H9 (cell line): ENCODE measurements around the gene HERC3. TPM values are rescaled to one million over a fixed set of nuclear protein-coding genes. Genes with fewer than 3 reads are reported as not detected.

ENCODE experiments used
- DNase-seq: peaks from one replicate; pipeline ENCODE4 v3.0.0-alpha.2; 2017
- H2AFZ ChIP-seq: one replicate; pipeline ENCODE4 v1.6.1; 2013; ENCODE audit warnings: mild to moderate bottlenecking, low read length, control low read depth, moderate library complexity
- H2AK5ac ChIP-seq: 2 replicates; pipeline ENCODE4 v1.6.1; 2013; ENCODE audit warnings: low read length, control low read depth, mixed read lengths; ENCODE audit not compliant: insufficient read length
- H2BK120ac ChIP-seq: one replicate; pipeline ENCODE4 v1.6.1; 2013; ENCODE audit warnings: low read depth, mild to moderate bottlenecking, low read length, control low read depth, inconsistent platforms; ENCODE audit not compliant: poor library complexity, severe bottlenecking
- H2BK12ac ChIP-seq: 2 replicates; pipeline ENCODE4 v1.6.1; 2013; ENCODE audit warnings: low read length, control low read depth, mixed read lengths, low read depth; ENCODE audit not compliant: insufficient read length
- H2BK15ac ChIP-seq: 2 replicates; pipeline ENCODE4 v1.6.1; 2013; ENCODE audit warnings: low read depth, low read length, control low read depth
- H2BK20ac ChIP-seq: one replicate; pipeline ENCODE4 v1.6.1; 2013; ENCODE audit warnings: low read depth, mild to moderate bottlenecking, low read length, control low read depth, inconsistent platforms; ENCODE audit not compliant: poor library complexity, severe bottlenecking
- H2BK5ac ChIP-seq: 2 replicates; pipeline ENCODE4 v1.6.1; 2013; ENCODE audit warnings: low read length, control low read depth, mixed read lengths; ENCODE audit not compliant: insufficient read length
- H3K14ac ChIP-seq: 2 replicates; pipeline ENCODE4 v1.6.1; 2013; ENCODE audit warnings: low read length, control low read depth; ENCODE audit not compliant: insufficient read depth
- H3K18ac ChIP-seq: 2 replicates; pipeline ENCODE4 v1.6.1; 2013; ENCODE audit warnings: low read depth, mild to moderate bottlenecking, mixed read lengths, low read length, control low read depth; ENCODE audit not compliant: insufficient read length
- H3K23ac ChIP-seq: 2 replicates; pipeline ENCODE4 v1.6.1; 2013; ENCODE audit warnings: low read length, control low read depth, mixed read lengths, low read depth; ENCODE audit not compliant: insufficient read length
- H3K23me2 ChIP-seq: 2 replicates; pipeline ENCODE4 v1.6.1; 2013; ENCODE audit warnings: low read depth, mild to moderate bottlenecking, mixed read lengths, low read length, control low read depth; ENCODE audit not compliant: insufficient read length, poor library complexity, severe bottlenecking
- H3K27ac ChIP-seq: 2 replicates; pipeline ENCODE4 v1.5.1; 2013; ENCODE audit warnings: low read length, control low read depth, mixed read lengths, low read depth; ENCODE audit not compliant: insufficient read length
- H3K27me3 ChIP-seq: 2 replicates; pipeline ENCODE4 v1.6.1; 2013; ENCODE audit warnings: low read length, control low read depth, inconsistent platforms; ENCODE audit not compliant: insufficient read depth
- H3K4ac ChIP-seq: 2 replicates; pipeline ENCODE4 v1.6.1; 2013; ENCODE audit warnings: low read depth, mild to moderate bottlenecking, control low read depth, inconsistent platforms, low read length, moderate library complexity
- H3K4me1 ChIP-seq: 2 replicates; pipeline ENCODE4 v1.6.1; 2013; ENCODE audit warnings: low read length, control low read depth, inconsistent platforms; ENCODE audit not compliant: insufficient read depth
- H3K4me2 ChIP-seq: 2 replicates; pipeline ENCODE4 v1.6.1; 2013; ENCODE audit warnings: low read length, control low read depth, mixed read lengths; ENCODE audit not compliant: insufficient read length, insufficient read depth
- H3K56ac ChIP-seq: 2 replicates; pipeline ENCODE4 v1.6.1; 2013; ENCODE audit warnings: low read depth, mild to moderate bottlenecking, mixed read lengths, low read length, control low read depth; ENCODE audit not compliant: insufficient read length
- H3K79me1 ChIP-seq: 2 replicates; pipeline ENCODE4 v1.6.1; 2013; ENCODE audit warnings: low read depth, mild to moderate bottlenecking, moderate library complexity, low read length, control low read depth, inconsistent platforms; ENCODE audit not compliant: insufficient read depth, poor library complexity, severe bottlenecking
- H3K79me2 ChIP-seq: 2 replicates; pipeline ENCODE4 v1.6.1; 2013; ENCODE audit warnings: low read length, control low read depth, inconsistent platforms; ENCODE audit not compliant: insufficient read depth
- H3K9ac ChIP-seq: 2 replicates; pipeline ENCODE4 v1.6.1; 2013; ENCODE audit warnings: low read length, control low read depth, mixed read lengths; ENCODE audit not compliant: insufficient read length; ENCODE audit errors: extremely low read depth
- H3K9me3 ChIP-seq: one replicate; pipeline ENCODE4 v1.6.1; 2013; ENCODE audit warnings: low read depth, low read length, inconsistent platforms; ENCODE audit not compliant: control insufficient read depth
- H3T11ph ChIP-seq: one replicate; pipeline ENCODE4 v1.6.1; 2013; ENCODE audit warnings: mild to moderate bottlenecking, low read length, control low read depth, inconsistent platforms
- H4K20me1 ChIP-seq: one replicate; pipeline ENCODE4 v1.6.1; 2013; ENCODE audit not compliant: control insufficient read depth, insufficient read length, insufficient read depth
- H4K5ac ChIP-seq: 2 replicates; pipeline ENCODE4 v1.6.1; 2013; ENCODE audit warnings: low read depth, mild to moderate bottlenecking, mixed read lengths, low read length, control low read depth; ENCODE audit not compliant: insufficient read length
- H4K8ac ChIP-seq: replicated peaks from 2 replicates; pipeline ENCODE4 v1.6.1; 2013; ENCODE audit warnings: low read length, control low read depth, mixed read lengths, low read depth; ENCODE audit not compliant: insufficient read length
- H4K91ac ChIP-seq: 2 replicates; pipeline ENCODE4 v1.6.1; 2013; ENCODE audit warnings: low read depth, mild to moderate bottlenecking, moderate library complexity, mixed read lengths, low read length, control low read depth; ENCODE audit not compliant: insufficient read length
- H3K27ac Mint-ChIP-seq, 3 experiments: 2 replicates in 2 of 3; 3 replicates in 1 of 3; pipeline ENCODE4 v1.8.0; 2020 to 2021; ENCODE audit warnings: mixed read lengths in 3 of 3, mild to moderate bottlenecking in 1 of 3, moderate library complexity in 1 of 3
- H3K27me3 Mint-ChIP-seq: 2 replicates; pipeline ENCODE4 v1.8.0; 2021; ENCODE audit warnings: low read depth, mild to moderate bottlenecking, moderate library complexity, mixed read lengths
- H3K36me3 Mint-ChIP-seq, 3 experiments: 2 replicates in 2 of 3; 3 replicates in 1 of 3; pipeline ENCODE4 v1.8.0; 2020 to 2021; ENCODE audit warnings: low read depth in 3 of 3, mixed read lengths in 3 of 3; ENCODE audit not compliant: insufficient read depth in 1 of 3
- H3K4me1 Mint-ChIP-seq, 2 experiments: 2 replicates each; pipeline ENCODE4 v1.8.0; 2020; ENCODE audit warnings: mixed read lengths in 2 of 2
- H3K4me3 Mint-ChIP-seq, 2 experiments: 2 replicates in 1 of 2; 3 replicates in 1 of 2; pipeline ENCODE4 v1.8.0; 2020 to 2021; ENCODE audit warnings: mild to moderate bottlenecking in 2 of 2, mixed read lengths in 2 of 2, moderate library complexity in 1 of 2
- H3K9me3 Mint-ChIP-seq, 2 experiments: 2 replicates in 1 of 2; 3 replicates in 1 of 2; pipeline ENCODE4 v1.8.0; 2020; ENCODE audit warnings: mild to moderate bottlenecking in 2 of 2, mixed read lengths in 2 of 2, moderate library complexity in 1 of 2
- CTCF ChIP-seq: fragments of 200-600 bp; sonication (generic); conservative IDR thresholded peaks from 3 replicates; pipeline ENCODE4 v1.8.0; 2021; ENCODE audit warnings: antibody characterized with exemption, mild to moderate bottlenecking
- WGBS: extraction: QIAGEN DNeasy Blood & Tissue Kit; methylation state at CpG from one replicate; pipeline ENCODE4 v1.1.7; 2013; ENCODE audit warnings: missing lambda C conversion rate, low lambda C conversion rate, mixed read lengths; ENCODE audit not compliant: insufficient read length; ENCODE audit errors: extremely low coverage; 5-methylcytosine and 5-hydroxymethylcytosine counted together
- total RNA-seq: library from RNA; stranded (reverse); gene quantifications from 2 replicates; pipeline ENCODE4 v1.2.1, GENCODE V29; 2021

HERC3 gene
- total RNA-seq, 1 experiment from 2014 or later, result 2.9 TPM

GRCh38 chr4:88738180-88738579 is 145.9 kb downstream of the HERC3 start:
- Histone ChIP-seq H2AK5ac (no peak overlapping the region), H2BK12ac (no peak overlapping the region), H3K9me3 (no peaks in the 10 kb centered on the region), H3K9ac (no peak overlapping the region), H3K14ac (no peak overlapping the region; the same call in 1 of the 2 replicates), H3K27me3 (no peaks in the 10 kb centered on the region), H4K20me1 (no peaks in the 10 kb centered on the region), H3K4me1 (peaks cover 12% of the 10 kb centered on the region), H3K4ac (no peak overlapping the region), H2AFZ (no peak overlapping the region), H3K27ac (no peak overlapping the region), H4K8ac (no peak overlapping the region), H3K18ac (no peak overlapping the region), H2BK15ac (no peak overlapping the region), H4K5ac (no peak overlapping the region), H3K79me2 (no peaks in the 10 kb centered on the region), H2BK5ac (no peak overlapping the region), H3K79me1 (no peaks in the 10 kb centered on the region), H4K91ac (no peak overlapping the region), H2BK120ac (no peak overlapping the region), H3K56ac (no peak overlapping the region), H2BK20ac (no peak overlapping the region), H3K23me2 (no peaks in the 10 kb centered on the region), H3K4me2 (no peak overlapping the region), H3K23ac (no peak overlapping the region), H3T11ph (no peak overlapping the region)
- H3K4me3 Mint-ChIP-seq, result no peak overlapping the region
- no CpG with 5 or more reads among the region's 4 CpGs for WGBS
- no peaks in the 10 kb centered on the region for H3K9me3 Mint-ChIP-seq
- DNase-seq, result no peak
- peaks cover 31 to 35% of the 10 kb centered on the region in 2 experiments for H3K4me1 Mint-ChIP-seq
- peaks cover 0 to 6% (median 2%) of the 10 kb centered on the region in 3 experiments; a peak in 4 of 7 replicates for H3K36me3 Mint-ChIP-seq
- H3K27me3 Mint-ChIP-seq, result no peaks in the 10 kb centered on the region
- TF ChIP-seq CTCF, result no peak
- H3K27ac Mint-ChIP-seq, result peak overlapping the region in 2 of 3 experiments; percentile 85 to 94; a peak in 5 of 7 replicates
